ENCODE measurements around the gene UNC13A.

The UNC13A gene

GRCh38 chr19:17658666-17659065, 29.5 kb downstream of the UNC13A start:
- H3K27ac ChIP-seq = no peak overlapping the region
- no peak for TF ChIP-seq CTCF (conservative IDR thresholded peaks at IDR 0.05)

- TF ChIP-seq CTCF (conservative IDR thresholded peaks at IDR 0.05) = no peak
Observed at GRCh38 chr19:17658240-17658639, 29.9 kb downstream of the UNC13A start.

GRCh38 chr19:17656970-17657369, 31.2 kb downstream of the UNC13A start:
- TF ChIP-seq CTCF (conservative IDR thresholded peaks at IDR 0.05) = no peak
- H3K27ac ChIP-seq = no peak overlapping the region

More at GRCh38 chr19:17658240-17658639, 29.9 kb downstream of the UNC13A start:
- no peak overlapping the region for H3K27ac ChIP-seq

- no peak for TF ChIP-seq CTCF (conservative IDR thresholded peaks at IDR 0.05)
- H3K27ac ChIP-seq = no peak overlapping the region
Observed at GRCh38 chr19:17655751-17656472, 32.2 kb downstream of the UNC13A start.

DNA sequence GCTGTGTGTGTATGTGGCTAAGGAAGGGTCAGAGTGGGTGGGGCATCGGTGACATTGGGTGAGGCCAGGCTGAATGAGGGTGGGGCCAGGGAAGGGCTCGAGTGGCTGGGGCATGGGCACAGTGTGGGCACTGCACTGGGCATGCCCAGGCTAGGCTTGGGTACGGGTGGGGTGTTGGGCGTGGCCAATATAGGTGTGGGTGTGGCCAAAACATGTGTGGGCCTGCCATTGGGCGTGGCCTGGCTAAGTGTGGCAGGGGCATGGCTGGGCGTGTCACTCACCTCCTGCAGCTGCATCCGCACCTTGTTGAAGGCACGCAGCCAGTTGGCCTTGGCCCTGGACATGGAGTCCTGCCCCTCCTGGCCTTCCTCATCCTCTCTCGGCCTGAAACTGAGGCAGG, 33.2 kb downstream of the UNC13A start:
- no peak overlapping the region for H3K27ac ChIP-seq
- no peak for TF ChIP-seq CTCF (conservative IDR thresholded peaks at IDR 0.05)

DNA sequence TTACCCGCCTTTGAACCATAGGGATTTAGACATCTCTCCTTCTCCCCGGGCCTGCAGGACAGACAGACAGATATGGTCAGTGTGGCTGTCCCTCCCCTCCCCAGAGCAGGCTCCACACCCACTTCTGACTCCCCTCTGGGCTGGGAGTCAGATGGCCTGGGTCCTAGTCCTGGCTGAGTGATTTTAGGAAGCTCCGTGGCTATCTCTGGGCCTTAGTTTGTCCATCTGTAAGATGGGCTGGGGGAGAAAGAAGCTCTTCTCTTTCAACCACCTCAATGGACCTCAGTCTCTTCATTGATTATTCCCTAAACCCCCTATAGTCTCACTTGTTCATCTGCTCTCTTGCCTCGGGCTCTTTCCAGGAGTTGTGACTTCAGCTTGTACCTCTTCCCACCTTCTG, 35.5 kb downstream of the UNC13A start:
- TF ChIP-seq CTCF (conservative IDR thresholded peaks at IDR 0.05) = no peak
- no peak overlapping the region for H3K27ac ChIP-seq

DNA sequence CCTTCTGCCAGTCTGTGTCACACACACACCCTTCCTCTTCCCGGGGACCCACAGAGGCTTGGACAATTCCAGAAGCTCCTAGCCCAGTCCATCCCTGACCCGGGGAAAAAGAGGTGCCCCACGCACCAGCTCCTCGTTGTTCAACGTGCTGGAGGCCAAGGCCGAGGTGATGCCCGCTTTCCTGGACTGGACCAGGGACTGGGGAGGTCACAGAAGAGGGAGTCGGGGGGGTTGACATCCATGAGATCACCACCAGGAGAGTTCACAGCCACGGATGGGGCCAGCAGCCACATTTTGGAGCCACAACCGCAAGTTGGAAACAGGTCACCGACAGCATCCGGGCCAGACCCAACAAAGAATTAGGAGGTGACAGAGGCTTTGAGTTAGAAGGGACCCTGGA, 39.4 kb downstream of the UNC13A start:
- no peak overlapping the region for H3K27ac ChIP-seq
- TF ChIP-seq CTCF (conservative IDR thresholded peaks at IDR 0.05) = no peak

Measured in VCaP (cell line).